Renal pelvis (tissue), 4 donors: Measurements from ENCODE around the gene LONP1. TPM values are rescaled to one million over a fixed set of nuclear protein-coding genes. Genes with fewer than 3 reads are reported as not detected.

Source experiments
- DNase-seq: peaks from one replicate; pipeline ENCODE4 v3.0.0-alpha.2; 2013
- polyA plus RNA-seq, 3 donors: library from polyadenylated mRNA; unstranded; fragments of 120-200 nt; gene quantifications; one replicate each; pipeline ENCODE4 v1.2.1, GENCODE V29; 2013; ENCODE audit not compliant: insufficient read length in 3 of 3

LONP1 gene
- polyA plus RNA-seq, 3 donors: 65.4 to 79.2 (median 67.8) TPM

- DNase-seq: no peak
Measured at GRCh38 chr19:5661483-5661882, 58.5 kb downstream of the LONP1 start.

- no peak for DNase-seq
Measured at GRCh38 chr19:5655412-5655811, 64.5 kb downstream of the LONP1 start.

- no peak for DNase-seq
Measured at GRCh38 chr19:5654931-5655330, 65.0 kb downstream of the LONP1 start.

- DNase-seq: no peak
Measured at GRCh38 chr19:5652261-5652660, 67.7 kb downstream of the LONP1 start.

- no peak for DNase-seq
Measured at GRCh38 chr19:5651361-5651760, 68.6 kb downstream of the LONP1 start.

GRCh38 chr19:5648464-5648863 lies 71.5 kb downstream of the LONP1 start:
- no peak for DNase-seq

GRCh38 chr19:5646703-5647102 lies 73.2 kb downstream of the LONP1 start:
- no peak for DNase-seq

- no peak for DNase-seq
Measured at GRCh38 chr19:5645409-5645808, 74.5 kb downstream of the LONP1 start.

- DNase-seq: no peak
Measured at GRCh38 chr19:5644037-5644436, 75.9 kb downstream of the LONP1 start.

GRCh38 chr19:5643060-5643459 lies 76.9 kb downstream of the LONP1 start:
- no peak for DNase-seq

- no peak for DNase-seq
Measured at GRCh38 chr19:5642204-5642603, 77.7 kb downstream of the LONP1 start.

Other genes with a start within 250 kb of the LONP1 start
- under 1 TPM; 0.28 to 0.38 (median 0.34) TPM for gene TINCR, start 152.2 kb downstream of the LONP1 start, polyA plus RNA-seq
- gene SAFB2, start 97.4 kb downstream of the LONP1 start, polyA plus RNA-seq: 100 to 1,000 TPM in 2 of 3 donors, 10 to 100 TPM in 1; 74.0 to 118 (median 105) TPM
- 100 to 1,000 TPM; 152 to 186 (median 176) TPM for gene SAFB, start 97.1 kb downstream of the LONP1 start, polyA plus RNA-seq
- 10 to 100 TPM; 46.3 to 58.5 (median 52.8) TPM for gene MICOS13, start 39.6 kb downstream of the LONP1 start, polyA plus RNA-seq
- 10 to 100 TPM; 11.2 to 15.2 (median 11.8) TPM for gene HSD11B1L, start 39.1 kb downstream of the LONP1 start, polyA plus RNA-seq
- gene RPL36, start 29.9 kb downstream of the LONP1 start, polyA plus RNA-seq: 100 to 1,000 TPM; 635 to 979 (median 767) TPM
- not detected for gene CATSPERD, start 491 bp upstream of the LONP1 start, polyA plus RNA-seq
- gene PRR22, start 64.6 kb upstream of the LONP1 start, polyA plus RNA-seq: 1 to 10 TPM; 3.0 to 6.5 (median 4.0) TPM
- gene DUS3L, start 71.0 kb upstream of the LONP1 start, polyA plus RNA-seq: 10 to 100 TPM; 24.9 to 45.1 (median 32.4) TPM
- gene NRTN, start 84.9 kb upstream of the LONP1 start, polyA plus RNA-seq: 1 to 10 TPM; 3.7 to 5.2 (median 4.3) TPM
- gene FUT6, start 119.6 kb upstream of the LONP1 start, polyA plus RNA-seq: 10 to 100 TPM; 12.7 to 18.2 (median 15.1) TPM
- gene FUT3, start 131.3 kb upstream of the LONP1 start, polyA plus RNA-seq: under 1 TPM; 0.54 to 0.90 (median 0.64) TPM
- gene FUT5, start 150.4 kb upstream of the LONP1 start, polyA plus RNA-seq: under 1 TPM in 2 of 3 donors, not detected in 1; 0.06 to 0.18 TPM
- 100 to 1,000 TPM; 174 to 222 (median 202) TPM for gene NDUFA11, start 183.6 kb upstream of the LONP1 start, polyA plus RNA-seq
- gene VMAC, start 184.7 kb upstream of the LONP1 start, polyA plus RNA-seq: 10 to 100 TPM in 2 of 3 donors, 1 to 10 TPM in 1; 4.9 to 12.2 (median 10.8) TPM
- gene CAPS, start 194.1 kb upstream of the LONP1 start, polyA plus RNA-seq: 10 to 100 TPM; 38.8 to 51.9 (median 45.3) TPM